GM19238 (cell line): ENCODE results near the gene CAMK2D.

Experiments
- DNase-seq: peaks from one replicate; pipeline ENCODE4 v3.0.0; 2011; ENCODE audit warnings: low spot score; ENCODE audit not compliant: insufficient read length

Gene CAMK2D

DNA sequence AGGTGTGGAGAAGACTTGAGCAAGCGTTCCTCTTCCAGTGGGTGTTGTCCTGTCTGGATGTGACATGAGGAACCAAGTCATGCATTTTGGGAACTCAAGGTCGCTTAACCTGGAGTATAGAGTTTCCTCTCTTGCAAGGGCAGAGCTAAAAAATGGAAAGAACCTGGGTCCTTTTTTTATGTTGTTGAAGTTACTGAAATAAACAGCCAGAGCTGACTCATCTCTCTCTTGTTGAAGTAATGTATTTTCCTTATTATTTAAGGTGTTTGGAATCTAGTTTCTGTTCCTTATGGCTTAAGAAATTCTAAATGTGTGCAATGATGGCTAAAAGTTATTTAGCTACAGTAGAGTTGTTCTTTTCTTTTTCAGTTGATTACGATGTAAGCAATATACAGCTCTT is 314.5 kb downstream of the CAMK2D start:
- DNase-seq: no peak

DNA sequence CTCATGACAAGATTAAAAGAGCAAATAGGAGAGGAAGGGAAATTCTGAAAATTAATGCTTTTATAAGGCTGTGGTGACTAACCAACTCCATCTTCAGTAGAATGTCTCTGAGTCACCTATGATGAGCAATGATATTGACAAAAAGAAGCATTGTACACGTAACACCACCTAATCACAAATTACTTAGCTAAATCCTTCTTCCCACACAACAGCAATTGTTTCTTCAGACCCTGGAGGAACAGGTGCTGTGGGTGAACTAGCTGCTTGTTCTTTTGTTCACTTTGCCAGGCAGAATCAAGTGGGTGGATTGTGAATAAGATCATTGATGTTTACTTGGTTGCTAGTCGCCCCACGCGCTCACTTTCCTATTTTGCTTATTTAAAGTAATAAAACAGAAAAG is 315.5 kb downstream of the CAMK2D start:
- DNase-seq: no peak

DNA sequence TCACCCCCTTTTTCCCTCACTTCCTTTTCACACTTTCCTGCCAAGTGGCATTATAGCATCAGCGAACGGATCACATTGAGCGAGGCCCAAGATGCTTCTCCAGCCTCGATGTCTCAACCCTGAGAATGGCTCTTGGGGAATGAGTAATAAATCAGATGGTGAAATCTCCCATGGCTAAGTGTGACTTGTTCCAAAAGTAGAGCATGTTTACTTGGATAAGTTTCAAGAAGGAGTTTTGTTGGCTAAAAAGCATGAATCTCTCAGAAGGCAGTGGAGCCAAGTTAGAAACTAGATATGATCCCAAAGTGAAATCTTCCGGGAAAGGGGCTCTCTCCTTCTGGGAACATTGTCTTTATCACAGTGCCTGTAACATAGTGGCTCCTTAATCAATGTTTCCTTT is 316.3 kb downstream of the CAMK2D start:
- DNase-seq: no peak

DNA sequence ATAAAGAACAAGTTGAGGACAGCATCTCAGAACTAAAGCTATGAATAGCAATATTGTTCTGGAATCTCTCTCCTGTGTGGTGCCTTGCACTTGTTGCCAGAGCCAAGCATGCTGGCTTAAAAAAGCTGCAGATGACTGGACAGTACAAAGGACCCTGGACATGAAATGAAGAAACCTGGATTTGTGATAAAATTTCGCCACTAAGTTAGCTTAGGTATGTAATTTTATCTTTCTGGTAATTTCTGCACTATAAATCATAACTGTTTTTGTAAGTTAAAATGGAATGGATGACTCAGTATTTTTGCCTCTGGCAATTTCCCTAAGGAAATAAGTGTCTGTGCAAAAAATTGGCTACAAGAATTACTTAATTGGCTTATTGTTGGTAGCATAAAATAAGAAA is 317.2 kb downstream of the CAMK2D start:
- no peak for DNase-seq

DNA sequence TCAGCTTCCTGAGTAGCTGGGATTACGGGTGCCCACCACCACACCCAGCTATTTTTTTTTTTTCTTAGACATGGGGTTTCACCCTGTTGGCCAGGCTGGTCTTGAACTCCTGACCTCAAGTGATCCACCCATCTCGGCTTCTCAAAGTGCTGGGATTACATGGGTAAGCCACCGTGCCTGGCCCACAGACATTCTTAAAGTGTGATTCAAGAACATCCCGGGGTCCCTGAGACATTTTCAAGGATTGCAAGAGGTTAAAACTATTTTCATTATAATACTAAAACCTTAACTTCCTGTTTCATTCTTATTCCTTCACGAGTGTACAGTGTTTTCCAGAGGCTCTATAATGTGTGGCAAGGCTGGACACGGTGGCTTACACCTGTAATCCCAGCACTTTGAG is 318.7 kb downstream of the CAMK2D start:
- DNase-seq: no peak

DNA sequence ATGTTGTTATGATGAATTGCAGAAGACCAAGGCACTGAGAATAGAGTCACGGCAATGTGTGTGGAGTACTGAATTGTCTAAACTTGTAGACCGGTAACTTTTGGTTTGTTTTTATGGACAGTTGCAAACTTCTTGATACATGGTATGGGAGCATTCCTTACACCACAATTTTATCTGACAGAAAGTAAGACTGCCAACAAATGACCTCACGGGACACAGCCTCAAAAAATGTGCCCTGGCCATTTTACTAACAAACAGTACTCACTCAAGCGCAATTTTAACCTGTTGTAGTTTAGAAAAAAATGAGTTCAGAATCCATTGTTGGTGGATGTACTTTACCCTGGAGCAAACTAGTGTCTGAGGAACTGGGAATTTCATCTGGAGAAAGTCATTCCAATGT is 321.2 kb downstream of the CAMK2D start:
- DNase-seq: no peak

DNA sequence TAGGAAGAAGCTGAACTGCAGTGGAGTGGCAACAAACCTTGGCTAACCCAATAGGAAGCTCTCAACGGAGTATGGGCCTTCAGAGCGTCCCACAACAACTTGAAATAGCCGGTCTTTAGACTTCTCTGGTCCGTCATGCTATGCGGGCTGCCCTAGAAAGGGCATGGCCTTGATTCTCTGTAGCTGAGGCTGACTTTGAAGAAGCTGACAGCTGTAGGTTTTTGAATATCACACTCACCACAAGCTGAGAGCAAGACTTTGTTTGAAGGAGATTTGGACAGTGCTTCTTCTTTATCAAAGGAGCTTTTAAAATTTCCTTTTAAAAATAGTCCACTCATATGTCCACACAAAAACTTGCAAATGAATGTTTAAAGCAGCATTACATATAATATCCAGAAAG is 322.9 kb downstream of the CAMK2D start:
- no peak for DNase-seq

DNA sequence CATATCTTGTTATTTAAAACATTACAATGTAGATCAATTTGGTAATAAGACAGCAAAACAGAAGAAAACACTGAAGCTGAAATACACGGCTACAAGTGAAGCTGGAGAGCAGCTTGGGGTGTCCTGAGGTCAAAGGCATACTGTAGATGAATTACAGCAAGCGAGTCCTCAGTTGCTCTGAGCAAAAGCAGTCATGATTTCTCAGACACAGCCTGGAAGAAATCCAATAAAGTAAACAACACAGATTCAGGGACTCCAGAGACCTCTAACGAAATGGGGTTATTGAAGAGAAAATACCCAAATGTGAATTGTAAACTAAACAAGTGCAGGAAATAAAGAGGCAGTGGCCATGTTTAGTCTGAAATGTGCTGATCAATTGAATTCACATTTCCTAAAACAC is 324.4 kb downstream of the CAMK2D start:
- DNase-seq: no peak

DNA sequence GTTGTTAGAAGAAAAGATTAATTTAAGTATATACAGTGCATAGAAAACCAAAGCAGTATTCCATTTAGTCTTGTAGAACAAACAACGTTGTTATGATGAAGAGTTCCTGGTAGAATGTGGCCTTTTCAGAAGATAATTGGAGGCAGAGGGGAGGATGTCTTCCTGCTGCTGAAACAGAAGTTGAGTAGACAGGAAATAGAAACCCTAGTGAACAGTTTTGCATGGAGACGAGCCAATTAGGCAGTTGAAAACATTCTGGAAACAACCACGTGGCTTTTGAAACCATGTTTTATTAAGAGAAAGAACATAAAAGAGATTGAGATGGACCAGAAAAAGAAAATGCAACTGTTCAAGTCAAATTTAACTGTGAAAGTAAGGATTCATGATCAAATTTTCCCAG is 325.2 kb downstream of the CAMK2D start:
- DNase-seq: no peak

DNA sequence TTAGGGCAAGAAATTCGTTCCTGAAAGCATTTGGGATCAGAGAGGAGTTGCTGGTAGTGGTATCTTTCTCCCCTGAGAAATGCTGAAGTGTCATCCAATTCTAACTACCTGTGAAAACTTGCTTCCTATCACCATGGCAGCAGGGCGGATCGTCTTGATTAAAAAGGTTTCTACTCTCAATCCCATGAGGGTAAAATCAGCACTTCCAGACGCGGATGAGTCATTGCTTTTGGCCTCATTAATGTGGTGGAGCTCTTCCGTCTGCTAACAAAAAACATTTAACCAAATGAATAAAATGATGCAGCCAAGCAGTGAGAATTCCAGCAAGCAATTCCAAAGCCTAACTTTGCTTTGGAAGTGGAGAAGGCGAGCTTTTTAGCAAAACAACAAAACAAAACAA is 325.6 kb downstream of the CAMK2D start:
- DNase-seq: no peak

DNA sequence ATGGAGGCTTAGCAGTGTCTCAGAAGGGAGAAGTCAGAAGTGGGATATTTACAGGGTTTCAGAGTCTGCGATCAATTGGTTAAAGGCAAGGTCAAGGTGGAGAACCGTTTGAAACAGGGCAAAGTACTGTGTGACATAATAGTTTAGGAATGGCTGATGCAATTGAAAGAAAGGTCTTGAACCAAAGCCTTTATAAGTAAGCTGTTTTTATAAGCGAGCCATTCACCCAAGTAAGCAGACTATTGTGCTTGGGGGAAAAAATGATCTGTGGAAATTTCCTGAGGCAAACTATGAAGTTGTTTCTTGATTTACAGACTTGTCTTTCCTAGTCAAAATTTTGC is 327.3 kb downstream of the CAMK2D start:
- DNase-seq: no peak

DNA sequence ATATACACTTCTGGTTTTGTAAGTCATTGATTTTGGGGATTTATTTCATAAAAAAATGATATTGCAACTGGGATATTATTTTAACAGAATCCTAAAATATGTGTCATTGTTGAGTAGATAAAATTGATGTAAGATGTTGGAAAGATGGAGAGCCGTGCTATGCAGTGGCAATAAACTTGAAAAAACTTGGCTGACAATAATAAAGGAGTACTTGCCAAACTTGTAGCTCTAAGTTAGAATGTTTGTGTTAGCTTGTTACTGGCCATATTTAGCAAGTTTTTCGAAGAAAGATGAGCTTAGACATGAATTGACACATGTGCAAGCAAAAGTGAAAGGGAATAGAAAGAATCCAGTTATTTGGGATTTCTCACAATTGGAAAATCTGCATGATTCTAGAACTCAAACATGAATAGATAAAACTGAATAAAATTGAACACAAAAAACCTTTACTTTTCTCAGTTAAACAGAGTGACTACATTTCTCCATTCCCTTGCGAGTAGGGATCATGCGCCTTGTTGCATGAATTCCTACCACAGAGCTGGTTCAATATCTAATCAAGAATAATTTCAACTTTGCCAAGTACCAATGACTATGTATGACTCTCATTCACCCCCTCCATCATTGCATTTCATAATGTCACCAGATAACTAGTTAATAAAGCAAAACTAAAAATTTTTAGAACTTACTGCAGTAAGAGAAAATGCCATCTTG is 327.8 kb downstream of the CAMK2D start:
- no peak for DNase-seq

DNA sequence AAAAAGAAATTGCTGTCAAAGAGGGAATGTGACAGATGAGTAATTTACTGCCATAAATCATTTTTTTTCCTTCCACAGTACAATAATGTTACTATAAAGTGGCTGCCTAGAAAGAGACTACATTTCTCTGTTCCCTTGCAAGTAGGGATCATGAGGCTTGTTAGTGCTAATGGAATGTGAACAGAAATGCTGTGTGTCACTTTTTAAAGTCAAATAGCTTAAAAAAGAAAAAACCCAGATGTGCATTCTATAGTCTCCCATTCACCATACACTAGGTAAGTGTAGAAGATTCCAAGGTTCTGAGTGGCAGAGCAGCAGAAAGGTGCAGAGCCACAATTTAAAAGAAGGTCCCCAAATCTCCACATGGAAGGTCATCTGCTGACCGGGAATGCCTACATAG is 328.4 kb downstream of the CAMK2D start:
- DNase-seq: no peak

DNA sequence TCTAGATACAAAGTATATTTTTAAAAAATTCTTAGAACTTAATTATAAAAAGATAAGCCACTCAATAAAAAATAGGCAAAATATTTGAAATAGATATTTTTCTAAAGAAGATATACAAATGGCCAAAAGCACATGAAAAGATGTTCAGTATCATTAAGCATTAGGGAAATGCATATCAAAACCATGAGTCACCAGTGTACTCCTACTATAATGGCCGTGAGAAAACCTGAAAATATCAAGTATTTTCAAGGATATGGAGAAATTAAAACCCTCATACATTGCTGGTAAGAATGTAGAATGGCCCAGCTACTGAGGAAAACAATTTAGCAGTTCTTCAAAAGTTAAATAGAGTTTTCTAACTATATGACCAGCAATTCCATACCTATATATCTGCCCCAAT is 337.9 kb downstream of the CAMK2D start:
- no peak for DNase-seq

DNA sequence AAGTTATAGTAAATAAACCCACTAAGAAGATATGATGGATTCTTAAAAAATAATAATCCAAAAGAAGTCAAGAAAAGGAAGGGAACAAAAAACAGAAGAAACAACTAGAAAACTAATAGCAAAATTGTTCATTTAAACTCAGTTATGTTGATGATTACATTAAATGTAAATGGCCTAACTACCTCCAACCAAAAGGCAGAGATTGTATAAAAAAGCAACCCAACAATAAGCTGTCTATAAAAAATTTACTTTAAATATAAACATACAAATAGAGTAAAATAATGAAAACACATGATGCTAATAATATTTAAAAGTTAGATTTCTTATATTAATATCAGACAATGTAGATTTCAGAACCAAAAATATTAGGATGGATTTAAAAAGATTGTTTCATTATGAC is 340.6 kb downstream of the CAMK2D start:
- no peak for DNase-seq

DNA sequence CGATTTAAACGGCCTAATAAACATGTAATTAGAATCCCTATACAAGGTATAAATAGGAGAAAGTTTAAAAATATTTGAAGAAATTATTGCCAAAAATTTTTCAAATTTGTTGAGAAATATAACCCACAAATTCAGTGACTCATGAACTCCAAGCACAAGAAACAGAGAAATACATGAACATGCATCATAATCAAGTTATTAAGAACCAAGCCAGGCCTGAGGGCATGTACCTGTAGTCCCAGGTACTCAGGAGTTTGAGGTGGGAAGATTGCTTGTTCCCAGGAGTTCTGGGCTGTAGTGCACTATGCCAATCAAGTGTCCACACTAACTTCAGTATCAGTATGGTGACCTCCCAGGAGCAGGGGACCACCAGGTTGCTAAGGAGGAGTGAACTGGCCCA is 341.9 kb downstream of the CAMK2D start:
- no peak for DNase-seq

DNA sequence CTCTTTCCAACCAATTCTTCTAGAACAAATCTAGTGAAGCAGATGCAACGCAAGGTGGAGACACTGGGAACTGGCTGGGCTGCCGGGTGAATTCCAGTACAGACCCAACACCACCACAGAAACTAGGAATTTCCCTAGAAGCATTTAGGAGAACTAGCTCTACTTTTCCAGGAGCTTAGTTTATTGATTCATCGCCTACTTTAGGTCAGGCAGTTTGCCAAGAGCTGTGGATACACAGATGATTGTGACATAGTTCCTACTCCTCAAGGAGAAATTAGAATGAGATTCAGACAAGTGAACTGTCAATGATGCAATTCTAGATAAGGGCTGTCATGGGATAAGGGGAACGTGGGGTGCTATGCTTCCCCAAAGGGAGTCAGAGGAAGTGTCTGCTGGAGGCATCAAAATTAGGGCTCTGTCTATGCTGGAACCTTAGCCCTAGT is 350.0 kb downstream of the CAMK2D start:
- DNase-seq: no peak

DNA sequence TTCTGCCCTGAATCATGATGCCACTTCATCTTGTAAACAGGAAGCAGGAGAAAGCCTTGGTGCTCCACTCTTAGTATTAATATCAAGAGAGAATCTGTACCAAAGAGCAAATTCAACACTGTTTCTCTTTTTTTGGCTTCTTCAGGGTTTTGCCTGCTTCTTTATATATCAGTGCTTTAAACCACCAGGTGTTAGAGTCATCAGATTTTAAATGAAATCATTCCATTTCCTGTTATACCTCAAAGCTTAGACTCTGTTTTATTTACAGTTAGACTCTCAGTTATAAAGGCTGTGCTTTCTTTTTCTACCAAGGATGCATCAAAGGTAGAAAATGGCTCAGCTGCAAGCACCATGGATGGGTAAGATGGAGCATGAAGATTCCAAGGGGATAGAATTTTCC is 350.9 kb downstream of the CAMK2D start:
- no peak for DNase-seq

DNA sequence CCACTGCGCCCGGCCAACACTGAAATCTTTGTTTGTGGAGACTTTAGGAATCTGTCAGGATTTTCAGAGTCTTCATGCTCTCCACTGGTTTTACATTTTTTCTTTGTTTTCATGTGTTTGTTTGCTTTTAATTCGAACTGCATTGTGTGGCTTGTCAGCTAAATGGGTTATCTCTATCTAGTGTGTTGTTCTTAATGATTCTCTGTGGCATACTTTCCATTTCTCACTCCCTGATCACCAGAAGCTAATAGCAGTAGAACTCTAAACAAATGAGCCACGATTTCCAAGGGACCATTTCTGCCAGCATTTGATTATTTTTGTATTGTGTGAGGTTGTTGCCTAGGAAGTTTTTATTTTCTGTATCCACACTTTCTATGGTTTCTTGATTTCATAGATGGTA is 352.4 kb downstream of the CAMK2D start:
- no peak for DNase-seq

DNA sequence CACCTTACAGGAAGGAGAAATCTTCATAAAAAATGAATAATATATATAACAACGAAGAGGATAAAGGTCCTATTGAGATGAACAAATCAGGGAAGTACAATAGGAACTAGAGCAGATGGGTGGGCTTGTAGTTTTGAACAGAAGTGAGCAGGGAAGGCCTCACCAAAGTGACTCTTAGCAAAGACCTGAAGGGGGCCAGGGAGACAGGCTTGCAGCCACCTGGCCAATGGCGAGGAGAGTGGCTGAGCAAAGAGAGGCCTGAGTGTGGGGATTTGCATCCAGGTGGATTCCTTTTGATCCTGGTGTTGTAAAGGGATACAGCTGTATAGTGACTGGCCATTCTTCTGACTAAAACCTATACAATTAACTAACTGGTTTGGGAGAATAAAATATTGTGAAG is 354.1 kb downstream of the CAMK2D start:
- no peak for DNase-seq

DNA sequence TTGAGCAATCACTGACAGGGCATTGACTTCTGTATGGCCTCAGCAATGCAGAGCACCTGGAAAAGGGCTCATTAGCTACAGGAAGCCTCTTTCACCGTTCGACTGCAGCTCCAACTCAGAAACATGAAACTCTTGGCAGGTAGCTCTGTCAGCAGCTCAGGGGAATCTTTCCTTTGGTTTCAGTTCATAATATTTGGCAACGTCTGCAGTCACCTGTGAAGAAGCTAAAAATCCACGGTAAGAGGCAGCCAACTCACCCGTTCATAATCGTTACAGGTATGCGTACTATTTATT is 354.9 kb downstream of the CAMK2D start:
- no peak for DNase-seq

DNA sequence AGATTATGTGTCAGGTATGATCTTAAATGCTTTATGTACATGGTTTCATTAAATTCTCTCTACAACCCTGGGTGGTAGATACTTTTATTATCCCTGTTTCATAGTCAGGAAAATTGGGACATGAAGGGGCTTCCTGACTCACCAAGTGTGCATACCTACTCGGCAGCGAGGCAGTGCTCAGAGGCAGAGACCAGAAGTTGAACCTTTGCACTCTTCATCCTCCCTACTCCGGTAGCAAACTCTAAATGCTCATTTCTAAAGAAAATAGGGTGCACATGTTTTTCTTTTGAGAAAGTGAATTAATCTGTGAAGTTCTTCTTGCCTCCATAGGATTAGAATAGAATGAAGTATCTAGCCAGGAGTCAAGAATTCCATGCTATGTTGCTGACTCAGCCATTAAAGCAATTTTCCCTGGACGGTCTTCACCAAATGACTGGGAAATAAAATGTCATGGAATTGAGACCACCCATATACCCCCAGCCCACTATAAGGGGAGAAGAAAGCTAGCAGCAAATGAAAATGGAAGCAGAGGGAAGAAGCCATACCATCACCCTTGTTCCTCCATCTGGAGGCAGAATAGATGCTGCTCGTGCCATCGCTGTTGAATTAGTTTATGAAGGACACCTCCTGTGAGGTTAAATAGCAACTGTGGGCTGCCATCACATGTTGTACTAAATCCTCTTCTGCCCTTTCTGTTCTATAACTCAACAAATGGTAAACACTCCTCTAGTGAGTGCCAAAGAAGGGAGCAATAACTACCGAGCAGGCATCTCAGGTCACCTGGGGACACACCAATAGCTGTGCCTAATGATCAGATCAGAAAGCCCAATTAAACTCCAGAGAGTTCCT is 355.4 kb downstream of the CAMK2D start:
- no peak for DNase-seq

DNA sequence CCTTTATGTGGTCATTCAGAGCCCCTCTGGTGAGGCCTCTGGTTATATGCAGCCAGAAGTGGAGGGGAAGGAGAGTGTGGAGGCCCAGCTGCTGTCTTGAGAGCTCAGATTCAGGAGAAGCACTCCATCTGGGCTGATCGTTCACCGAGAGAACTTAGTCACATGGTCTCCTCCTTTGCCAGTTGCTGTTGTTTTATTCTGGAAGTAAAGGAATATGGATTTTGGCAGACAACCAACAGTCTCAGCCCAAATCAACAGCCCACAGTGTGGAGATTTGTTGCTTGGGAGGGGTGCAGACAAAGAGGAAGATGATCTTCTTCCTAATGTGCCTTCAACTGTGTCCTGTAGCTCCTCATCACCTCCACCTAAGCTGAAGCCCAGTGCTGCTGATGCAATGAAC is 356.7 kb downstream of the CAMK2D start:
- no peak for DNase-seq
